GM12878 (cell line): ENCODE results near the gene CYTH3. TPM values are rescaled to one million over a fixed set of nuclear protein-coding genes. Genes with fewer than 3 reads are reported as not detected.
A peak's percentile ranks its signal among the peaks of the same experiment; 100 is the strongest.

Experiments used
- ATF3 ChIP-seq: IDR thresholded peaks from 2 replicates; pipeline ENCODE4 v1.6.1; 2011; ENCODE audit warnings: low read depth, mild to moderate bottlenecking, low read length, moderate library complexity, borderline replicate concordance; ENCODE audit errors: extremely low read depth
- CBFB ChIP-seq: IDR thresholded peaks from 2 replicates; pipeline ENCODE4 v1.6.1; 2016; ENCODE audit warnings: antibody characterized with exemption, low read depth
- CHD2 ChIP-seq: IDR thresholded peaks from 2 replicates; pipeline ENCODE4 v1.6.1; 2011; ENCODE audit warnings: low read depth, low read length, improper control_type of control experiment, borderline replicate concordance
- E2F4 ChIP-seq: IDR thresholded peaks from 2 replicates; pipeline ENCODE4 v1.6.1; 2012; ENCODE audit warnings: low read depth, low read length, improper control_type of control experiment
- ELK1 ChIP-seq: IDR thresholded peaks from 2 replicates; pipeline ENCODE4 v1.6.1; 2012; ENCODE audit warnings: low read depth, low read length, improper control_type of control experiment
- HDAC6 ChIP-seq: fragments of 200-600 bp; sonication (generic); IDR thresholded peaks from one replicate; pipeline ENCODE4 v1.8.0; 2017; ENCODE audit warnings: antibody characterized with exemption; ENCODE audit not compliant: unreplicated experiment
- IKZF2 ChIP-seq, 2 experiments: fragments of 450-650 bp; IDR thresholded peaks; 2 replicates each; pipeline ENCODE4 v1.6.1; 2017; ENCODE audit warnings: mild to moderate bottlenecking in 2 of 2, moderate library complexity in 2 of 2
- JUNB ChIP-seq: IDR thresholded peaks from 2 replicates; pipeline ENCODE4 v1.6.1; 2016; ENCODE audit warnings: antibody characterized with exemption, mild to moderate bottlenecking
- NKRF ChIP-seq: fragments of 450-650 bp; conservative IDR thresholded peaks from 2 replicates; pipeline ENCODE4 v1.6.1; 2017; ENCODE audit warnings: mild to moderate bottlenecking, moderate library complexity
- RAD51 ChIP-seq: fragments of 450-650 bp; IDR thresholded peaks from 2 replicates; pipeline ENCODE4 v1.6.1; 2016; ENCODE audit warnings: moderate library complexity, mild to moderate bottlenecking, inconsistent platforms
- TCF7 ChIP-seq: IDR thresholded peaks from 2 replicates; pipeline ENCODE4 v1.6.1; 2014; ENCODE audit warnings: antibody characterized with exemption, borderline replicate concordance
- USF1 ChIP-seq: IDR thresholded peaks from 2 replicates; pipeline ENCODE4 v1.6.1; 2011; ENCODE audit warnings: borderline replicate concordance, low read depth, mild to moderate bottlenecking, moderate library complexity, mixed read lengths, low read length; ENCODE audit not compliant: insufficient read depth; ENCODE audit errors: extremely low read length
- WRNIP1 ChIP-seq: IDR thresholded peaks from 2 replicates; pipeline ENCODE4 v1.6.1; 2011; ENCODE audit warnings: low read depth, low read length, improper control_type of control experiment, borderline replicate concordance
- ZNF24 ChIP-seq: fragments of 450-650 bp; IDR thresholded peaks from 2 replicates; pipeline ENCODE4 v1.6.1; 2017; ENCODE audit warnings: antibody characterized with exemption, mild to moderate bottlenecking
- ZNF592 ChIP-seq: fragments of 450-650 bp; IDR thresholded peaks from 2 replicates; pipeline ENCODE4 v1.6.1; 2017; ENCODE audit warnings: mild to moderate bottlenecking, moderate library complexity
- ZNF687 ChIP-seq: fragments of 450-650 bp; IDR thresholded peaks from 2 replicates; pipeline ENCODE4 v1.6.1; 2017; ENCODE audit warnings: mild to moderate bottlenecking, moderate library complexity
- polyA plus RNA-seq, 11 experiments: library from polyadenylated mRNA; depleted of rRNA in 4 of 11; unstranded in 6 of 11; stranded (reverse) in 5 of 11; fragments of >200 nt; fragmentation: Nextera tagmentation in 4 of 11; fragmentation: Illumina TruSeq in 1 of 11; extraction: Ambion mirVana in 4 of 11; extraction: Trizol in 1 of 11; gene quantifications; 1 replicate in 1 of 11; 2 replicates in 10 of 11; pipeline versions ENCODE4 v1.2.1 to v1.2.3, GENCODE V29; 2011 to 2016; ENCODE audit warnings: inconsistent platforms in 2 of 11, missing spikeins in 2 of 11, low read depth in 1 of 11
- total RNA-seq, 4 experiments: library from RNA; depleted of rRNA in 3 of 4; stranded (reverse); fragments of >200 nt in 3 of 4; fragmentation: Illumina TruSeq in 1 of 4; extraction: Trizol in 1 of 4; gene quantifications; 2 replicates each; pipeline versions ENCODE4 v1.2.1 to v1.2.3, GENCODE V29; 2013 to 2021

The CYTH3 gene
- total and polyA plus RNA-seq, 10 of the 15 experiments (the other 5 are each of a cell fraction or from before 2014, with no cell fraction given), result 0.45 to 28.2 (median 15.7) TPM

GRCh38 chr7:6250364-6250833, 22.0 kb downstream of the CYTH3 start (continued):
- TF ChIP-seq ZNF687 (peak; percentile 87), ELK1 (no peak), E2F4 (no peak), ZNF24 (peak; percentile 3; the same call in 1 of the 2 replicates), JUNB (peak; percentile 90), RAD51 (peak; percentile 91), USF1 (no peak), HDAC6 (no peak), WRNIP1 (no peak; the same call in 1 of the 2 replicates), IKZF2 (IDR thresholded peaks at IDR 0.05) (peak; percentile 97 to 98), NKRF (no peak), CBFB (peak; percentile 79; the same call in 1 of the 2 replicates), TCF7 (peak; percentile 86), ATF3 (no peak), CHD2 (no peak), ZNF592 (no peak)
